H9 (cell line): Measurements from ENCODE around the gene ARHGAP24. TPM values are rescaled to one million over a fixed set of nuclear protein-coding genes. Genes with fewer than 3 reads are reported as not detected.

Experiments
- DNase-seq: peaks from one replicate; pipeline ENCODE4 v3.0.0-alpha.2; 2017
- H2AFZ ChIP-seq: one replicate; pipeline ENCODE4 v1.6.1; 2013; ENCODE audit warnings: mild to moderate bottlenecking, low read length, control low read depth, moderate library complexity
- H2AK5ac ChIP-seq: 2 replicates; pipeline ENCODE4 v1.6.1; 2013; ENCODE audit warnings: low read length, control low read depth, mixed read lengths; ENCODE audit not compliant: insufficient read length
- H2BK120ac ChIP-seq: one replicate; pipeline ENCODE4 v1.6.1; 2013; ENCODE audit warnings: low read depth, mild to moderate bottlenecking, low read length, control low read depth, inconsistent platforms; ENCODE audit not compliant: poor library complexity, severe bottlenecking
- H2BK12ac ChIP-seq: 2 replicates; pipeline ENCODE4 v1.6.1; 2013; ENCODE audit warnings: low read length, control low read depth, mixed read lengths, low read depth; ENCODE audit not compliant: insufficient read length
- H2BK15ac ChIP-seq: 2 replicates; pipeline ENCODE4 v1.6.1; 2013; ENCODE audit warnings: low read depth, low read length, control low read depth
- H2BK20ac ChIP-seq: one replicate; pipeline ENCODE4 v1.6.1; 2013; ENCODE audit warnings: low read depth, mild to moderate bottlenecking, low read length, control low read depth, inconsistent platforms; ENCODE audit not compliant: poor library complexity, severe bottlenecking
- H2BK5ac ChIP-seq: 2 replicates; pipeline ENCODE4 v1.6.1; 2013; ENCODE audit warnings: low read length, control low read depth, mixed read lengths; ENCODE audit not compliant: insufficient read length
- H3K14ac ChIP-seq: 2 replicates; pipeline ENCODE4 v1.6.1; 2013; ENCODE audit warnings: low read length, control low read depth; ENCODE audit not compliant: insufficient read depth
- H3K18ac ChIP-seq: 2 replicates; pipeline ENCODE4 v1.6.1; 2013; ENCODE audit warnings: low read depth, mild to moderate bottlenecking, mixed read lengths, low read length, control low read depth; ENCODE audit not compliant: insufficient read length
- H3K23ac ChIP-seq: 2 replicates; pipeline ENCODE4 v1.6.1; 2013; ENCODE audit warnings: low read length, control low read depth, mixed read lengths, low read depth; ENCODE audit not compliant: insufficient read length
- H3K23me2 ChIP-seq: 2 replicates; pipeline ENCODE4 v1.6.1; 2013; ENCODE audit warnings: low read depth, mild to moderate bottlenecking, mixed read lengths, low read length, control low read depth; ENCODE audit not compliant: insufficient read length, poor library complexity, severe bottlenecking
- H3K27ac ChIP-seq: 2 replicates; pipeline ENCODE4 v1.5.1; 2013; ENCODE audit warnings: low read length, control low read depth, mixed read lengths, low read depth; ENCODE audit not compliant: insufficient read length
- H3K27me3 ChIP-seq: 2 replicates; pipeline ENCODE4 v1.6.1; 2013; ENCODE audit warnings: low read length, control low read depth, inconsistent platforms; ENCODE audit not compliant: insufficient read depth
- H3K4ac ChIP-seq: 2 replicates; pipeline ENCODE4 v1.6.1; 2013; ENCODE audit warnings: low read depth, mild to moderate bottlenecking, control low read depth, inconsistent platforms, low read length, moderate library complexity
- H3K4me1 ChIP-seq: 2 replicates; pipeline ENCODE4 v1.6.1; 2013; ENCODE audit warnings: low read length, control low read depth, inconsistent platforms; ENCODE audit not compliant: insufficient read depth
- H3K4me2 ChIP-seq: 2 replicates; pipeline ENCODE4 v1.6.1; 2013; ENCODE audit warnings: low read length, control low read depth, mixed read lengths; ENCODE audit not compliant: insufficient read length, insufficient read depth
- H3K56ac ChIP-seq: 2 replicates; pipeline ENCODE4 v1.6.1; 2013; ENCODE audit warnings: low read depth, mild to moderate bottlenecking, mixed read lengths, low read length, control low read depth; ENCODE audit not compliant: insufficient read length
- H3K79me1 ChIP-seq: 2 replicates; pipeline ENCODE4 v1.6.1; 2013; ENCODE audit warnings: low read depth, mild to moderate bottlenecking, moderate library complexity, low read length, control low read depth, inconsistent platforms; ENCODE audit not compliant: insufficient read depth, poor library complexity, severe bottlenecking
- H3K79me2 ChIP-seq: 2 replicates; pipeline ENCODE4 v1.6.1; 2013; ENCODE audit warnings: low read length, control low read depth, inconsistent platforms; ENCODE audit not compliant: insufficient read depth
- H3K9ac ChIP-seq: 2 replicates; pipeline ENCODE4 v1.6.1; 2013; ENCODE audit warnings: low read length, control low read depth, mixed read lengths; ENCODE audit not compliant: insufficient read length; ENCODE audit errors: extremely low read depth
- H3K9me3 ChIP-seq: one replicate; pipeline ENCODE4 v1.6.1; 2013; ENCODE audit warnings: low read depth, low read length, inconsistent platforms; ENCODE audit not compliant: control insufficient read depth
- H3T11ph ChIP-seq: one replicate; pipeline ENCODE4 v1.6.1; 2013; ENCODE audit warnings: mild to moderate bottlenecking, low read length, control low read depth, inconsistent platforms
- H4K20me1 ChIP-seq: one replicate; pipeline ENCODE4 v1.6.1; 2013; ENCODE audit not compliant: control insufficient read depth, insufficient read length, insufficient read depth
- H4K5ac ChIP-seq: 2 replicates; pipeline ENCODE4 v1.6.1; 2013; ENCODE audit warnings: low read depth, mild to moderate bottlenecking, mixed read lengths, low read length, control low read depth; ENCODE audit not compliant: insufficient read length
- H4K8ac ChIP-seq: replicated peaks from 2 replicates; pipeline ENCODE4 v1.6.1; 2013; ENCODE audit warnings: low read length, control low read depth, mixed read lengths, low read depth; ENCODE audit not compliant: insufficient read length
- H4K91ac ChIP-seq: 2 replicates; pipeline ENCODE4 v1.6.1; 2013; ENCODE audit warnings: low read depth, mild to moderate bottlenecking, moderate library complexity, mixed read lengths, low read length, control low read depth; ENCODE audit not compliant: insufficient read length
- H3K27ac Mint-ChIP-seq, 3 experiments: 2 replicates in 2 of 3; 3 replicates in 1 of 3; pipeline ENCODE4 v1.8.0; 2020 to 2021; ENCODE audit warnings: mixed read lengths in 3 of 3, mild to moderate bottlenecking in 1 of 3, moderate library complexity in 1 of 3
- H3K27me3 Mint-ChIP-seq: 2 replicates; pipeline ENCODE4 v1.8.0; 2021; ENCODE audit warnings: low read depth, mild to moderate bottlenecking, moderate library complexity, mixed read lengths
- H3K36me3 Mint-ChIP-seq, 3 experiments: 2 replicates in 2 of 3; 3 replicates in 1 of 3; pipeline ENCODE4 v1.8.0; 2020 to 2021; ENCODE audit warnings: low read depth in 3 of 3, mixed read lengths in 3 of 3; ENCODE audit not compliant: insufficient read depth in 1 of 3
- H3K4me1 Mint-ChIP-seq, 2 experiments: 2 replicates each; pipeline ENCODE4 v1.8.0; 2020; ENCODE audit warnings: mixed read lengths in 2 of 2
- H3K4me3 Mint-ChIP-seq, 2 experiments: 2 replicates in 1 of 2; 3 replicates in 1 of 2; pipeline ENCODE4 v1.8.0; 2020 to 2021; ENCODE audit warnings: mild to moderate bottlenecking in 2 of 2, mixed read lengths in 2 of 2, moderate library complexity in 1 of 2
- H3K9me3 Mint-ChIP-seq, 2 experiments: 2 replicates in 1 of 2; 3 replicates in 1 of 2; pipeline ENCODE4 v1.8.0; 2020; ENCODE audit warnings: mild to moderate bottlenecking in 2 of 2, mixed read lengths in 2 of 2, moderate library complexity in 1 of 2
- CTCF ChIP-seq: fragments of 200-600 bp; sonication (generic); conservative IDR thresholded peaks from 3 replicates; pipeline ENCODE4 v1.8.0; 2021; ENCODE audit warnings: antibody characterized with exemption, mild to moderate bottlenecking
- WGBS: extraction: QIAGEN DNeasy Blood & Tissue Kit; methylation state at CpG from one replicate; pipeline ENCODE4 v1.1.7; 2013; ENCODE audit warnings: missing lambda C conversion rate, low lambda C conversion rate, mixed read lengths; ENCODE audit not compliant: insufficient read length; ENCODE audit errors: extremely low coverage; 5-methylcytosine and 5-hydroxymethylcytosine counted together
- total RNA-seq: library from RNA; stranded (reverse); gene quantifications from 2 replicates; pipeline ENCODE4 v1.2.1, GENCODE V29; 2021

The ARHGAP24 gene
- total RNA-seq, 1 experiment from 2014 or later = 0.37 TPM

GRCh38 chr4:85895755-85896154, 420.8 kb downstream of the ARHGAP24 start:
- Histone ChIP-seq H2BK12ac (no peak overlapping the region), H4K20me1 (no peaks in the 10 kb centered on the region), H3K23ac (no peak overlapping the region), H3K9me3 (no peaks in the 10 kb centered on the region), H3K27ac (no peak overlapping the region), H3T11ph (no peak overlapping the region), H3K4me2 (no peak overlapping the region), H4K5ac (no peak overlapping the region), H3K56ac (no peak overlapping the region), H3K4ac (no peak overlapping the region), H2BK20ac (no peak overlapping the region), H2AFZ (no peak overlapping the region), H4K91ac (no peak overlapping the region), H4K8ac (no peak overlapping the region), H3K14ac (no peak overlapping the region), H2BK5ac (no peak overlapping the region), H3K18ac (no peak overlapping the region), H3K9ac (no peak overlapping the region), H2AK5ac (no peak overlapping the region), H3K27me3 (no peaks in the 10 kb centered on the region), H2BK120ac (no peak overlapping the region), H3K23me2 (no peaks in the 10 kb centered on the region), H3K4me1 (no peaks in the 10 kb centered on the region), H2BK15ac (no peak overlapping the region), H3K79me2 (no peaks in the 10 kb centered on the region), H3K79me1 (no peaks in the 10 kb centered on the region)
- Mint-ChIP-seq H3K36me3 (no peaks in the 10 kb centered on the region), H3K27me3 (no peaks in the 10 kb centered on the region), H3K4me3 (no peak overlapping the region), H3K27ac (no peak overlapping the region), H3K9me3 (no peaks in the 10 kb centered on the region), H3K4me1 (no peaks in the 10 kb centered on the region)
- DNase-seq = no peak
- no CpG with 5 or more reads among the region's 3 CpGs for WGBS
- no peak for TF ChIP-seq CTCF
